GM10266 (cell line): Measurements from ENCODE around the gene PEX12.
"Not testable (repeated sequence)": the region's sequence is repeated elsewhere in the genome, so short reads cannot be mapped to it uniquely, and the experiment has no call there.

Experiments used
- DNase-seq: peaks from one replicate; pipeline ENCODE4 v3.0.0; 2012; ENCODE audit errors: extremely low spot score
- CTCF ChIP-seq: IDR thresholded peaks from 2 replicates; pipeline ENCODE4 v1.5.1; 2012; ENCODE audit warnings: mild to moderate bottlenecking, low read depth; ENCODE audit not compliant: control insufficient read depth, insufficient read depth; ENCODE audit errors: missing control alignments

PEX12 gene

GRCh38 chr17:35612924-35613521 lies 34.7 kb upstream of the PEX12 start:
- TF ChIP-seq CTCF: peak; percentile 63
- DNase-seq: no peak

- not testable (repeated sequence) for DNase-seq
Observed at GRCh38 chr17:35610746-35611145, 32.4 kb upstream of the PEX12 start.

GRCh38 chr17:35609831-35610230 lies 31.5 kb upstream of the PEX12 start:
- no peak for TF ChIP-seq CTCF
- no peak for DNase-seq

GRCh38 chr17:35607239-35607847 lies 29.0 kb upstream of the PEX12 start:
- TF ChIP-seq CTCF: no peak
- DNase-seq: no peak

- no peak for DNase-seq
- TF ChIP-seq CTCF: no peak
Observed at GRCh38 chr17:35605678-35606077, 27.3 kb upstream of the PEX12 start.

- no peak for DNase-seq
- TF ChIP-seq CTCF: no peak
Observed at GRCh38 chr17:35603674-35604073, 25.3 kb upstream of the PEX12 start.

GRCh38 chr17:35597604-35598003 lies 19.2 kb upstream of the PEX12 start:
- TF ChIP-seq CTCF: no peak
- DNase-seq: no peak
